ENCODE data around the gene LRRC75A. TPM values are rescaled to one million over a fixed set of nuclear protein-coding genes. Genes with fewer than 3 reads are reported as not detected.

LRRC75A gene
- total RNA-seq, 1 donor from 2014 or later: 2.3 TPM

DNA sequence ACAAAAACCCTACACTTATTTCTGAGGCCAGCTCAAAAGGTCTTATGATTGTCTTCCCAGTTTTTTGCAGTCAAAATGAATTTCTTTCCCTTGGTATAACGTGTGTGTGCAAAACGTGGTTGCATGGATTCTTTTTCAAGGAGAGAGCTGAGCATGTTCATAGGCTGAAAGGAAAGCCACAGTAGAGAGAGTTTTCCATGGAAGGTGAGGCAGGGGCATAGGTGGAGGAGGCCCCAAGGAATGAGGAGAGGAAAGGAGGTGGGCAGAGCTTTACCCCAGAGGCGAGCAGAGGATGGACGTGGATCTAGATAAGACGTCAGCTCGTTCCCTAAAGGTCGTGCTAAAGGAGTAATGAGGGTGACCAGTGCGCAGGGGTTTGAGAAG lies 53.8 kb downstream of the LRRC75A start:
- H3K36me3 Mint-ChIP-seq (ENCODE audit: low read depth): peaks cover 20% of the 10 kb centered on the region
- peak overlapping the region; percentile 98 for H3K27ac Mint-ChIP-seq (ENCODE audit: unreplicated experiment)
- no peak for DNase-seq (ENCODE audit: low spot score)
- no peaks in the 10 kb centered on the region for H3K9me3 Mint-ChIP-seq (ENCODE audit: low read depth)
- H3K4me1 Mint-ChIP-seq (ENCODE audit: low read depth): peaks cover 42% of the 10 kb centered on the region
- peak overlapping the region; percentile 96 for H3K4me3 Mint-ChIP-seq (ENCODE audit: unreplicated experiment)
- no peaks in the 10 kb centered on the region for H3K27me3 Mint-ChIP-seq (ENCODE audit: low read depth)
- no peak for TF ChIP-seq CTCF (IDR thresholded peaks at IDR 0.05)

- Mint-ChIP-seq H3K9me3 (ENCODE audit: low read depth) (no peaks in the 10 kb centered on the region), H3K4me1 (ENCODE audit: low read depth) (peaks cover 32% of the 10 kb centered on the region), H3K27ac (ENCODE audit: unreplicated experiment) (no peak overlapping the region), H3K27me3 (ENCODE audit: low read depth) (no peaks in the 10 kb centered on the region), H3K4me3 (ENCODE audit: unreplicated experiment) (no peak overlapping the region), H3K36me3 (ENCODE audit: low read depth) (peaks cover 15% of the 10 kb centered on the region)
- no peak for DNase-seq (ENCODE audit: low spot score)
- TF ChIP-seq CTCF (IDR thresholded peaks at IDR 0.05): no peak
Measured at GRCh38 chr17:16437083-16437482, 54.9 kb downstream of the LRRC75A start.

DNA sequence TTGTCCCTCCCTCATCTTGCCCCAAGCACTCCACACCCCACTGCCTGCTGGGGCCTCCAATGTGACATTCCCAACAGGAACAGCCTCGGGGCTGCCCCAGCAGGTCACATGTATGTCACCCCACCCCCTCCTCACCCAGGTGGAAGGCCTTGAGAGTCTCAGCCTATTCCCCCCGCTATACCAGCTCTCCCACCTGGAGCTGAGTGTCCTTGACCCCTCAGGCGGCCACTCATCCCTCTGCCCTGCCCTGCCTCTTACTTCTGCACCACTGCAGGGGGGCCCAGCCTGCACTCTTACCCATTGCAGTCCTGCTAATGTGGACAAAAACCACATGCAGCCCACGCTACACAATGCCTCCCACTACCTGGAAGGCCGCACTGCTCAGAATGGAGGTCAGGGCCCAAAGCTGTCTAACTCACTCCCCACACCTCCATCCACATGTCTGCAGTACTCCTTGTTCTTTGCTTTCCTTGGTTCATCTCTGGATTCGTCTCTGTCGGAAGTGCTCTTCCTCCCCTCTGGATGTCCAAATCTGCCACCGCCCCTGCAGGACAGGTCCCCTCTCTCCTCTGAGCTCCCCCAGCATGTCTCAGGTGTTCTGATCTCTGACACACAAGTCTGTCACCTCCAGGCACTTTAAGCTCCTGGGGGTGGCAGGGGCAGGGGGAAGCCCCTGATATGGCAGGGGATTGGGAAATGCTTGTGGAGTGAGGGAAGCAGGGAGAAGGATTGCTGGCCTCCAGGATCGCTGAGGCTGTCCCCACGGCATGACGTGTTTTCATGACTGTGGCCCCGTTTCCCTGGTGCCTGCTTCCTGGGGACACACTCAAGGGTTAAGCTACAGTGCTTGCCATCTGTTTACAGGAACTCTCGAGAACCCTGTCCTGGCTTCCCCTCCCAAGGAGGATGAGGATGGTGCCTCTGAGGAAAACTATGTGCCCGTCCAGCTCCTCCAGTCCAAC lies 55.8 kb downstream of the LRRC75A start:
- TF ChIP-seq CTCF (IDR thresholded peaks at IDR 0.05): no peak
- Mint-ChIP-seq H3K27me3 (ENCODE audit: low read depth) (no peaks in the 10 kb centered on the region), H3K9me3 (ENCODE audit: low read depth) (no peaks in the 10 kb centered on the region), H3K4me1 (ENCODE audit: low read depth) (peaks cover 23% of the 10 kb centered on the region), H3K27ac (ENCODE audit: unreplicated experiment) (no peak overlapping the region), H3K36me3 (ENCODE audit: low read depth) (peaks cover 10% of the 10 kb centered on the region), H3K4me3 (ENCODE audit: unreplicated experiment) (no peak overlapping the region)
- DNase-seq (ENCODE audit: low spot score): no peak

- Mint-ChIP-seq H3K4me3 (ENCODE audit: unreplicated experiment) (no peak overlapping the region), H3K4me1 (ENCODE audit: low read depth) (peaks cover 9% of the 10 kb centered on the region), H3K36me3 (ENCODE audit: low read depth) (peaks cover 3% of the 10 kb centered on the region), H3K27me3 (ENCODE audit: low read depth) (no peaks in the 10 kb centered on the region), H3K27ac (ENCODE audit: unreplicated experiment) (no peak overlapping the region), H3K9me3 (ENCODE audit: low read depth) (no peaks in the 10 kb centered on the region)
- DNase-seq (ENCODE audit: low spot score): no peak
- TF ChIP-seq CTCF (IDR thresholded peaks at IDR 0.05): no peak
Measured at GRCh38 chr17:16434662-16435061, 57.3 kb downstream of the LRRC75A start.

GRCh38 chr17:16433514-16433913 lies 58.5 kb downstream of the LRRC75A start:
- no peaks in the 10 kb centered on the region for H3K27me3 Mint-ChIP-seq (ENCODE audit: low read depth)
- TF ChIP-seq CTCF (IDR thresholded peaks at IDR 0.05): no peak
- peaks cover 10% of the 10 kb centered on the region for H3K4me1 Mint-ChIP-seq (ENCODE audit: low read depth)
- H3K4me3 Mint-ChIP-seq (ENCODE audit: unreplicated experiment): no peak overlapping the region
- H3K36me3 Mint-ChIP-seq (ENCODE audit: low read depth): peaks cover 2% of the 10 kb centered on the region
- H3K9me3 Mint-ChIP-seq (ENCODE audit: low read depth): no peaks in the 10 kb centered on the region
- no peak for DNase-seq (ENCODE audit: low spot score)
- H3K27ac Mint-ChIP-seq (ENCODE audit: unreplicated experiment): no peak overlapping the region

All from chondrocyte (in vitro differentiated cells).